ENCODE measurements around the gene VPS35. TPM values are rescaled to one million over a fixed set of nuclear protein-coding genes. Genes with fewer than 3 reads are reported as not detected.

The VPS35 gene
- total and polyA plus RNA-seq, 2 of the 13 experiments (the other 11 are each of a cell fraction or from before 2014, with no cell fraction given): 30.7 to 136 TPM

DNA sequence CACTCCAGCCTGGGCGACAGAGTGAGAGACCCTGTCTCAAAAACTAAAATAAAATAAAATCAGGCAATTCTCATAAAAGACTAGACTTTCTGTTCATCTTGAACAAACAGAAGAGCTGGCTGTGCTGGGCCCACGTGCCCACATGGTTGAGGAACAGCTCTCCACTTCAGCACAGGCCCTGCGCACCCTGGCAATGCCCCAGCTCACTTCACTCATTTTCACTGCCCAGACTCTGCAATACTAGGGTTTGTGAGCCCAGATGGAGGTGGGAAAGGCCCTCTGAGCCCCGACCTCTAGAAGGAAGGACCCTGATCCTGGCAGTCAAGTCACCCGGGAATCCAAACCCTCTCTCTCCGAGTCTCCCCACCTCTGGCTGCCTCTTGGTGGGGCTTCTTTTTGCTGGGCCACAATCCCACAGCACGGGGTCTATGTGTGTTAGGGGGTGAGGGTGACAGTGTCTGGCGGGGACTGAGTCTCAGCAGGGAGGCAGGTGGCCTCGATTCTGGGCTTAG is 44.4 kb upstream of the VPS35 start:
- no peak overlapping the region for H3K27ac ChIP-seq (ENCODE audit: extremely low read length, insufficient read depth, low read length)
- H3K27me3 ChIP-seq (ENCODE audit: control insufficient read depth in 1 of 2, insufficient read depth in 2 of 2, low read length in 2 of 2): peaks cover 6 to 49% of the 10 kb centered on the region in 2 experiments; a peak in 3 of 5 replicates
- H3K4me1 ChIP-seq (ENCODE audit: insufficient read depth, low read length): no peaks in the 10 kb centered on the region
- H3K9ac ChIP-seq (ENCODE audit: insufficient read depth, low read depth, low read length): no peak overlapping the region
- H4K20me1 ChIP-seq (ENCODE audit: insufficient read depth, low read length): no peaks in the 10 kb centered on the region
- 46% methylated on average over 6 of the region's 9 CpGs for WGBS (ENCODE audit: low lambda C conversion rate)
- H3K4me2 ChIP-seq (ENCODE audit: low read depth, low read length): no peak overlapping the region
- no peak for DNase-seq (ENCODE audit: low spot score)
- H2AFZ ChIP-seq (ENCODE audit: low read length): no peak overlapping the region
- H3K9me3 ChIP-seq (ENCODE audit: low read length): no peaks in the 10 kb centered on the region
- CTCF ChIA-PET (ENCODE audit: low intra/inter-chr PET ratio, low total read pairs): no interaction called here
- no TSS peak for BruUV-seq (replicated peaks)
- H3K79me2 ChIP-seq (ENCODE audit: insufficient read depth, low read length): no peaks in the 10 kb centered on the region
- TF ChIP-seq MTA3 (CRISPR knock-in tag; IDR thresholded peaks at IDR 0.05): no peak
- no peak for TF ChIP-seq ZNF841 (CRISPR knock-in tag; IDR thresholded peaks at IDR 0.05; ENCODE audit: borderline replicate concordance)
- no peak for TF ChIP-seq KAT8 (CRISPR knock-in tag; IDR thresholded peaks at IDR 0.05)
- no peak for TF ChIP-seq U2AF2 (IDR thresholded peaks at IDR 0.05; ENCODE audit: low read depth, low read length)
- TF ChIP-seq SRSF9 (IDR thresholded peaks at IDR 0.05; ENCODE audit: borderline replicate concordance, insufficient read depth, low read depth, low read length, poor library complexity, severe bottlenecking): no peak
- TF ChIP-seq ARNTL (CRISPR knock-in tag; IDR thresholded peaks at IDR 0.05): no peak
- no peak for TF ChIP-seq NAIF1 (CRISPR knock-in tag; IDR thresholded peaks at IDR 0.05; ENCODE audit: borderline replicate concordance)
- no peak for TF ChIP-seq ETV6 (CRISPR knock-in tag; conservative IDR thresholded peaks at IDR 0.05)
- no peak for TF ChIP-seq HOXA3 (CRISPR knock-in tag; IDR thresholded peaks at IDR 0.05)
- no peak for TF ChIP-seq ZNF251 (CRISPR knock-in tag; IDR thresholded peaks at IDR 0.05)
- no peak for TF ChIP-seq SAFB2 (CRISPR knock-in tag; IDR thresholded peaks at IDR 0.05; ENCODE audit: borderline replicate concordance, low read depth)
- TF ChIP-seq, protein P1, sequence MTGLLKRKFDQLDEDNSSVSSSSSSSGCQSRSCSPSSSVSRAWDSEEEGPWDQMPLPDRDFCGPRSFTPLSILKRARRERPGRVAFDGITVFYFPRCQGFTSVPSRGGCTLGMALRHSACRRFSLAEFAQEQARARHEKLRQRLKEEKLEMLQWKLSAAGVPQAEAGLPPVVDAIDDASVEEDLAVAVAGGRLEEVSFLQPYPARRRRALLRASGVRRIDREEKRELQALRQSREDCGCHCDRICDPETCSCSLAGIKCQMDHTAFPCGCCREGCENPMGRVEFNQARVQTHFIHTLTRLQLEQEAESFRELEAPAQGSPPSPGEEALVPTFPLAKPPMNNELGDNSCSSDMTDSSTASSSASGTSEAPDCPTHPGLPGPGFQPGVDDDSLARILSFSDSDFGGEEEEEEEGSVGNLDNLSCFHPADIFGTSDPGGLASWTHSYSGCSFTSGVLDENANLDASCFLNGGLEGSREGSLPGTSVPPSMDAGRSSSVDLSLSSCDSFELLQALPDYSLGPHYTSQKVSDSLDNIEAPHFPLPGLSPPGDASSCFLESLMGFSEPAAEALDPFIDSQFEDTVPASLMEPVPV (CRISPR knock-in tag; IDR thresholded peaks at IDR 0.05): no peak
- TF ChIP-seq ZNF225 (CRISPR knock-in tag; IDR thresholded peaks at IDR 0.05): no peak
- no peak for TF ChIP-seq ZNF652 (CRISPR knock-in tag; IDR thresholded peaks at IDR 0.05; ENCODE audit: borderline replicate concordance, low read depth)
- no peak for TF ChIP-seq JUNB (CRISPR knock-in tag; IDR thresholded peaks at IDR 0.05; ENCODE audit: borderline replicate concordance)
- TF ChIP-seq, protein P2, sequence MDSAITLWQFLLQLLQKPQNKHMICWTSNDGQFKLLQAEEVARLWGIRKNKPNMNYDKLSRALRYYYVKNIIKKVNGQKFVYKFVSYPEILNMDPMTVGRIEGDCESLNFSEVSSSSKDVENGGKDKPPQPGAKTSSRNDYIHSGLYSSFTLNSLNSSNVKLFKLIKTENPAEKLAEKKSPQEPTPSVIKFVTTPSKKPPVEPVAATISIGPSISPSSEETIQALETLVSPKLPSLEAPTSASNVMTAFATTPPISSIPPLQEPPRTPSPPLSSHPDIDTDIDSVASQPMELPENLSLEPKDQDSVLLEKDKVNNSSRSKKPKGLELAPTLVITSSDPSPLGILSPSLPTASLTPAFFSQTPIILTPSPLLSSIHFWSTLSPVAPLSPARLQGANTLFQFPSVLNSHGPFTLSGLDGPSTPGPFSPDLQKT (CRISPR knock-in tag; IDR thresholded peaks at IDR 0.05; ENCODE audit: borderline replicate concordance): no peak
- no peak for TF ChIP-seq EZH2 (conservative IDR thresholded peaks at IDR 0.05; ENCODE audit: low read depth, low read length)
- TF ChIP-seq, protein P3, sequence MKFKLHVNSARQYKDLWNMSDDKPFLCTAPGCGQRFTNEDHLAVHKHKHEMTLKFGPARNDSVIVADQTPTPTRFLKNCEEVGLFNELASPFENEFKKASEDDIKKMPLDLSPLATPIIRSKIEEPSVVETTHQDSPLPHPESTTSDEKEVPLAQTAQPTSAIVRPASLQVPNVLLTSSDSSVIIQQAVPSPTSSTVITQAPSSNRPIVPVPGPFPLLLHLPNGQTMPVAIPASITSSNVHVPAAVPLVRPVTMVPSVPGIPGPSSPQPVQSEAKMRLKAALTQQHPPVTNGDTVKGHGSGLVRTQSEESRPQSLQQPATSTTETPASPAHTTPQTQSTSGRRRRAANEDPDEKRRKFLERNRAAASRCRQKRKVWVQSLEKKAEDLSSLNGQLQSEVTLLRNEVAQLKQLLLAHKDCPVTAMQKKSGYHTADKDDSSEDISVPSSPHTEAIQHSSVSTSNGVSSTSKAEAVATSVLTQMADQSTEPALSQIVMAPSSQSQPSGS (CRISPR knock-in tag; IDR thresholded peaks at IDR 0.05): no peak
- ATAC-seq: no peak
- in situ Hi-C loops (cut with HindIII; ENCODE audit: extremely low pct_ligation_motif_present, low pct_unique_long_range_greater_than_20kb): no loop called here
- intact Hi-C loops (cut with micrococcal nuclease; ENCODE audit: unreplicated experiment): loop anchor here (1.0 kb wide), 1 partner anchor 98 kb away; the partner anchor contains the start of gene C16orf87
- H3K4me3 ChIP-seq (replicated peaks in 1 of 3; ENCODE audit: insufficient read depth in 1 of 3, low read depth in 2 of 3, low read length in 3 of 3): no peak overlapping the region
- FAIRE-seq: no peak
- no peaks in the 10 kb centered on the region for H3K36me3 ChIP-seq (replicated peaks in 1 of 2; ENCODE audit: control insufficient read depth in 1 of 2, insufficient read depth in 2 of 2, low read length in 2 of 2)
- POLR2A ChIA-PET: no interaction called here
